Fibroblast of villous mesenchyme (primary cell): Measurements from ENCODE around the gene LRRC27. TPM values are rescaled to one million over a fixed set of nuclear protein-coding genes. Genes with fewer than 3 reads are reported as not detected.

ENCODE experiments used
- DNase-seq: peaks from one replicate; pipeline ENCODE4 v3.0.0-alpha.2; 2010; ENCODE audit warnings: low read depth
- H3K4me3 ChIP-seq: 2 replicates; pipeline ENCODE4 v1.5.1; 2011; ENCODE audit warnings: low read depth, mild to moderate bottlenecking, low read length
- total RNA-seq: library from RNA; depleted of rRNA; stranded (reverse); fragments of >200 nt; gene quantifications from 2 replicates; pipeline ENCODE4 v1.2.3, GENCODE V29; 2012
- TF ChIP-seq, protein P1 (sequence below): IDR thresholded peaks from 2 replicates; pipeline ENCODE4 v1.5.1; 2012; ENCODE audit warnings: low read depth, mild to moderate bottlenecking, low read length; ENCODE audit not compliant: insufficient read depth

LRRC27 gene
- total RNA-seq, 1 donor: 6.0 TPM

DNA sequence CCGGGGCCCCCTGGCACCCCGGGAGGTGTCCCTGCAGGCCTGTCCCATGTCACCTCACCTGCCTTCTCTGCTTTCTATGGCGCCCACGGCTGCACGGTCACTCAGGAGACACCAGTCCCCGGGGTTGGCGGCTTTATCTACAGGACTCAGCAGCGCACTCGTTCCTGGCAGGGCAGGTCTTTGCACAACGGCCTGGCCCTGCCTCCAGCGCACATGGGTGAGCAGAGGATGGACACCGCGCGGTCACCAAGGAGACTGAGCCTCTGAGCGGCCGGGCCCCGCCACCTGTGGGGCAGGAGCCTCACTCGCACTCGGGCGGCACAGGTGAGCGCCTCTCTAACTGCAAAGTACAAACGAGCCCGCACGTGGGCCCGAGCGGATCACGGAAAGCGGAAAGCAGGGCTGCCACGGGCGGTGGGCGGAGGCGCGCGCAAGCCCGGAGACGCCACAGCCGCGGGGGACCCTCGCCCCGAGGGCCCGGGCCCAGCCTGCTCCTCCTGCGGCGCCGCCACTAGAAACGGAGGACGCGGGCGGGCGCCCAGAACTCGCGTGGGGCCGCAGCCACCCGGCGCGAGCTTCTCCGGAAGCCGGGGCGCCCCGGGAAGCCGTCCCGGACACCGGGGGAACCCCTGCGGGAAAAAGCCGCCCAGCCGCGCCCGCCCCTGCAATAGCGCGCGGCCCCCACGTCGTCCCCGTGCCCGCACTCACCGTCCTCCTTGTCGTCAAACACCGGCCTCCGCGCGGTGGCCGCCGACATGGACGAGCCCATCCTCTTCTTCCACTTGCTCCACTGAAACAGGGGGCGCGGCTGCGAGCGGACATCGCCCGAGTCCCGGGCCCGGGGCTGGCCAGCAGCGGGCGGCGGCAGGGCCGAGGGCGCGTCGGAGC lies 24.9 kb upstream of the LRRC27 start:
- H3K4me3 ChIP-seq: peak overlapping the region; percentile 59
- no peak for DNase-seq
- TF ChIP-seq, protein P1, sequence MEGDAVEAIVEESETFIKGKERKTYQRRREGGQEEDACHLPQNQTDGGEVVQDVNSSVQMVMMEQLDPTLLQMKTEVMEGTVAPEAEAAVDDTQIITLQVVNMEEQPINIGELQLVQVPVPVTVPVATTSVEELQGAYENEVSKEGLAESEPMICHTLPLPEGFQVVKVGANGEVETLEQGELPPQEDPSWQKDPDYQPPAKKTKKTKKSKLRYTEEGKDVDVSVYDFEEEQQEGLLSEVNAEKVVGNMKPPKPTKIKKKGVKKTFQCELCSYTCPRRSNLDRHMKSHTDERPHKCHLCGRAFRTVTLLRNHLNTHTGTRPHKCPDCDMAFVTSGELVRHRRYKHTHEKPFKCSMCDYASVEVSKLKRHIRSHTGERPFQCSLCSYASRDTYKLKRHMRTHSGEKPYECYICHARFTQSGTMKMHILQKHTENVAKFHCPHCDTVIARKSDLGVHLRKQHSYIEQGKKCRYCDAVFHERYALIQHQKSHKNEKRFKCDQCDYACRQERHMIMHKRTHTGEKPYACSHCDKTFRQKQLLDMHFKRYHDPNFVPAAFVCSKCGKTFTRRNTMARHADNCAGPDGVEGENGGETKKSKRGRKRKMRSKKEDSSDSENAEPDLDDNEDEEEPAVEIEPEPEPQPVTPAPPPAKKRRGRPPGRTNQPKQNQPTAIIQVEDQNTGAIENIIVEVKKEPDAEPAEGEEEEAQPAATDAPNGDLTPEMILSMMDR: no peak

DNA sequence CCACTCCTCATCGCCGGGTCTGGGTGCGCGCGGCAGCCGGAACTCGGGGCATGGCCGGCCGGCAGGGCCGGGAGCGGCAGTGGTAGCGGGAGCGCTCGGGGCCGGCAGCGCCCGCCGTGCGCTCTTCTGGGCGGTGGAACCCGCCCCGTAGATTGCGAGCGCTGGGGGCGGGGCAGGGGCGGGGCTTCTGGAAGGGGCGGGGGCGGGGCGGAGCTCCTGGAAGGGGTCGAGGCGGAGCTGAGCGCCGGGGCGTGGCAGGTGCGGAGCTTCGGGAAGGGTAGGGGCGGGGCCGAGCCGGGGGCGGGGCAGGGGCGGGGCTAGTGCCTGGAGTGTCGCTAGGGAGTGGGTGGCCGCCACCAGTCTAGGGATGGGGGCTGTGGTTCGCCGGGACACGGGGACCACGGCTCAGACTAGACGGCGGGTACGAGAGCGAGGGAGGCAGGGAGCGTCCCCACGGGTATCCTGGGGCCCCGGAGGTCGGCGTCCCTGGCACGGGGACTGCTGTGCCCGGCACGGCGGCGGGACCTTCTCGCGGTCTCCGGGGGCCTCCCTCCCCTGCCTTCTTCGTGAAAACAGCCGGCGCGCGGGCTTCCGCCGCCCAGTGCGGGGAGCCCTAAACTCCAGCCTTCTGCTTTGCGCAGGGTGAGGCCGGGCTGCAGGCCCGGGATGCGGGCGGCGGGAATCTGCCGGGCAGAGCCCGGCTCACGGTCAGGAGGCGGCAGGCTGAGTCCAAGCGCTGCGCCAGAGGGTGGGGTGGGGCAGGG lies 24.0 kb upstream of the LRRC27 start, which contains the start of gene STK32C:
TSS of gene STK32C (minus strand) at position 128 of the 764 bp plus-strand sequence. CDS start at position 11, 117 bp downstream.
- TF ChIP-seq, protein P1: no peak
- H3K4me3 ChIP-seq: peak within 1 kb of the TSS; percentile 74
- peak; percentile 93 for DNase-seq

GRCh38 chr10:132308587-132309470 lies 23.2 kb upstream of the LRRC27 start:
- peak overlapping the region; percentile 74 for H3K4me3 ChIP-seq
- no peak for DNase-seq
- TF ChIP-seq, protein P1: no peak

- no peak for DNase-seq
- H3K4me3 ChIP-seq: no peak overlapping the region
- TF ChIP-seq, protein P1: no peak
Measured at GRCh38 chr10:132309471-132309865, 22.5 kb upstream of the LRRC27 start.

DNA sequence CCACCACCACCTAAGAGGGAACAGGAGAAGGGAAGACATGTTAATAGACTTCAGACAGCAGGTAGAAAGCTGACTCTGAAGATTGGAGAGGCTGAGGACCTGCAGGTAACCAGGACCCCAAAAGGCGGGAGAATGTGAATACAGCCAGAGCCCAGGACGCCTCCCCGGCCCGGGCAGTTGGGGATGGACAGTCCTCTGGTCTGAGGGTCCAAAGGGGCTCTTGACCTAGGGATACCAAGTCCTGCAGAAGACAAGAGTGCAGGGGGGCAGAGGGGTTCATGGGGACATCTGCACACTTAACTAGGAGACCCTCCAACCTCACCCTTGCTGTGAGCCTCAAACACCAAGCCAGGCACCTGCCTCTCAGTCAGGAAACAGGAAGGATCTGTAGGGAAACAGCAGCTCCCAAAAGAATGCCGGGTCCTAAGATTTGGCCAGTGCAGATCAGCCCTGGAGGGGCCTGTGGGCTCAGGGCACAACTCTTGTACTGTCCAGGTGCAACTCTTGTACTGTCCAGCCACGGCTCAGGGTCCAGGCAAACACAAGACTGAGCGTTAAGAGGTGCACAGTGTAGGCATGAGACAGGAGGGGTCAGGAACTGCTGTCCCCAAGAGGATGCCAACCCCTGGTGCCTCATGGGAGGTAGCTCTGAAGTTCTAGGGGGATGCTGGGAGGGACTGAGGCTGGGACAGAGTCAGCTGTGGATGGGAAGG lies 22.0 kb upstream of the LRRC27 start:
- TF ChIP-seq, protein P1: no peak
- no peak for DNase-seq
- no peak overlapping the region for H3K4me3 ChIP-seq

DNA sequence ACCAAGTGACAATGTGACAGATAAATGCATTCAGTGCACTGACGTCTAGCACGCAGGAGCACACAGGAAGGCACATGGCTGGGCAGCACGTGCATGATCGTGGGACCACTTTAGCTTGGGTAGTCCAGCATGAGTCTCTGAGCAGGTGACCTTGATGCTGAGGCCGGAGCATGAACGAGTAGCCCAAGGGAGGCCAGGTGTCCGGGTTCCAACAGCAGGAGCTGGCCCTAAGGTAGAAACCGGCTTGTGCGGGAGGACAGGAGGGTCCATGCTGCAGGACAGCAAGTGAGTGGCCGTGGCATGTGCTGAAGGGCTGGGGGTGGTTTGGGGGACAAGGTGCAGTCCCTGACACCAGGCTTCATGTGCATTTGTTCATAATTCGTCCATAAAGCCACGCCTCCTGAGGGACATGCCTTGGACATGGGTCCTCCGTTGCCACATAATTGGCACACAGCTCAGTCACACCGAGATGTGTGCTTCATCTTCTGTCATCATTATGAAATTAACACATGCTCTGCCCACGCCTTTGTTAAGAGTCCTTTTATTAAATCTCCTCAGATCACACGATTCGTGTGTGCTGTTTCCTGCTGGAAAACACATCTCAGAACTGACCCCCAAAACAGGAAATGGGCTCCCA lies 21.2 kb upstream of the LRRC27 start:
- no peak for DNase-seq
- TF ChIP-seq, protein P1: no peak
- no peak overlapping the region for H3K4me3 ChIP-seq
